Pulmonary artery endothelial cell (primary cell): ENCODE results near the gene LTBP1. TPM values are rescaled to one million over a fixed set of nuclear protein-coding genes. Genes with fewer than 3 reads are reported as not detected.

Experiments
- DNase-seq: peaks from one replicate; pipeline ENCODE4 v3.0.0-alpha.2; 2011; ENCODE audit warnings: low read depth, low spot score
- total RNA-seq: library from RNA; depleted of rRNA; stranded (reverse); fragments of >200 nt; gene quantifications from 2 replicates; pipeline ENCODE4 v1.2.3, GENCODE V29; 2014

Gene LTBP1
- total RNA-seq, 1 donor from 2014 or later = 109 TPM

DNA sequence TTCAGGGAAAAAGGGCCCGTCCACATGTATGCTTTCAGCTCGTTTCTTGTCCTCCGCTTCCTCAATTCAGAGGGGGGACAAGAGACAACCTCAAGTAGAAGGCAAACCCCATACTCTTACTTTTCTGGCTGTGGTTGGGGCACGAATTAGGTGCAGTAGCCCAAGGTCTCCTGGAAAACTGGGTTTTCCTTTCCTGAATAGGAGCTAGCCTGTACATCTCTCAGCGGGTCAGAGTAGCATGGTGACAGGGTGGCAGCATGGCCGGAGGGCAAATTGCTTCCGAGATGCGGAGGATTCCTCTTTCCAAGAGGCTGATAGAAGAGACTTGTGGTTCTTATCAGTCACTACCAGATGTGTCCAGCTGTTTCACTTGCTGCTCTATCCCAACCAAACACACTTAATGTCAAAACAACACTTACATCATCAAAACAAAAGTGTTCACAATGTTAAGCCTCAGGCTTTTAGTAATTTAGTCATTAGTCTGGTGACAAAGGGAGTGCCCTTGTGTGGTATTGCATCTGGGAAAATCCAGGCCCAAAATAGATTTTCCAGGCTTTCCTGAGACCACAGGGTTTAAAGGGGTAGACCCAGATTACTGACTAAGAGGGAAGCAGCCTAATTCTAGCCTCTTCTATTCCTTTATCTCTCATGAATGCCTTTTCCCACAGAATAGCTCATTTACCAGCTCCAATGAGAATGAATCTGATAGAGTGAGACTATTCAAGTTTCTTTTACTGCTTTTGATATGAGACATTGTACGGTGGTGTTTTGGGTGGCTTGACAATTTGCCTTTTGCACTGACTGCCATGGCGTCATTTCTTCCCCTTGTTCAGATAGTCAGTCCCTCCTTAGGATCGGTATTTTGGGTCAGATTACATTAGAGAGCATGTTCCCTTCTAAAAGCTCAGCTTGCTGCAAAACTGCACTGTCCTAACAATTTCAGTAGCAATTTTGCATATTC lies 162.0 kb downstream of the LTBP1 start:
- no peak for DNase-seq

DNA sequence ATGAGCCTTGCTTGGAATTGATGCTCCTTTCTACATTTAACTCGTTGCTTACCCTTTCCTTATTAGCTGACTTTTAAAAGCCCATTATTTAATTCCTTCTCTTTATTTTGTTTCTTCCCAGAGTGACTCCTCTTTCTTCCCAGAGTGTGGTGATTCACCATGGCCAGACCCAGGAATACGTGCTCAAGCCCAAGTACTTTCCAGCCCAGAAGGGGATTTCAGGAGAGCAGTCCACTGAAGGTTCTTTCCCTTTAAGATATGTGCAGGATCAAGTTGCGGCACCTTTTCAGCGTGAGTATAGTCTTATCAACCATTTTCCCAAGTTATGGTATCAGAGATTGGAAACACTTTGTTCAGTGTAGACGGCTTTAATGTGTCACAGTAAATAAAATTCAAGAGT lies 163.7 kb downstream of the LTBP1 start:
- DNase-seq = no peak

DNA sequence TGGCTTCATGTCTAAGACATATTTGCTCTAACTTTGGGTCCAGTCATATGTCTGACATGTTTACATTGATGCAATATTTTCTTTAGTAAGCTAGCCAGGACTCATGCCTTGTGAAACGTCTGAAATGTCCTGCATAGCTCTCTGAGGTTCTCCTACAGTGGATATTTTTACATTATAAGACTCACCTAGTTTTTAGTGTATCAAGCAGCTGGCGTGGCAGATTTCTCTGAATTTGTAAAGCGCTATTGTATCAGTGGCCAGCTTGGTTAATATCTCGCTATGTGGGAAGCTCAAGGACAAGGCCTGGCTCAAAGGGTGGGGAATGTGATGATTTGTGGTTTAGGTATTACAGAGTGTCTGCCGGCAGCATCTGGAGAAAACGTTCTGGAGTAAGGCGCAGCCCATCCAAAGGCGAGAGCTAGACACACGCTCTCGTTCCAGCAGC lies 164.3 kb downstream of the LTBP1 start:
- no peak for DNase-seq

DNA sequence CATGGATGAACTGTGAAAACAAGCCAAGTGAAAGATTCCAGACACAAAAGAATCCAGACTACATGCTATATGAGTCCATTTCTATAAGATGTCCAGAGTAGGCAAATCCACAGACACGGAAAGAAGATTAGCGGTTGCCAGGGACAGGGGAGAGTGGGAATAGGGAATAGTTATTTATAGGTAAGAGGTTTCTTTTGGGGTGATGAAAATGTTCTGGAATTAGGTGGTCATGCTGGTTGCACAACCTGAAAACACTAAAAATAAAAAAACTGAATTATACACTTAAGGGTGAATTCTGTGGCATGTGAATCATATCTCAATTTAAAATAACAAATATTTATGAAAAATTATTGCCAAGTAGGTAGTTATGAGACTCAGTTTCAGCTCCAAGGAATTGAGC lies 168.4 kb downstream of the LTBP1 start:
- no peak for DNase-seq

DNA sequence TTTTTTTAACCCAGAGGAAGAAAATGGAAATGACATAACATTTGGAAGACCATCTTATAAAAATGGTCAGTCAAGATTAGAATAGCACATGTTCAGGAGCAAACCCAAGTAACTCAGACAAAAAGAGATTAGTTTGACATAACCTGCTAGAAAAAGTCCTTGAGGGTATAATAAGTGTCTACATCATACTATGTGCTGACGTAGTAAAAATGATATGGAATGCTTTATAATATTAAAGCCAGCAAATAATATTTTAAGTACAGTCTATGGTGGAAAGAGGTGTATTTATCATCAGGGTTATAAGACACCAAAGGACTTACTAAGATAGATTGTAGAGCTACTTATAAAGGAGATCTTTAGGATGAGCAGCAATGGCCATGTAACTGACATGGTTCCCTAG lies 169.0 kb downstream of the LTBP1 start:
- no peak for DNase-seq

- no peak for DNase-seq
Observed at GRCh38 chr2:33116799-33117198, 170.0 kb downstream of the LTBP1 start.

- DNase-seq = no peak
Observed at GRCh38 chr2:33118651-33119050, 171.9 kb downstream of the LTBP1 start.

DNA sequence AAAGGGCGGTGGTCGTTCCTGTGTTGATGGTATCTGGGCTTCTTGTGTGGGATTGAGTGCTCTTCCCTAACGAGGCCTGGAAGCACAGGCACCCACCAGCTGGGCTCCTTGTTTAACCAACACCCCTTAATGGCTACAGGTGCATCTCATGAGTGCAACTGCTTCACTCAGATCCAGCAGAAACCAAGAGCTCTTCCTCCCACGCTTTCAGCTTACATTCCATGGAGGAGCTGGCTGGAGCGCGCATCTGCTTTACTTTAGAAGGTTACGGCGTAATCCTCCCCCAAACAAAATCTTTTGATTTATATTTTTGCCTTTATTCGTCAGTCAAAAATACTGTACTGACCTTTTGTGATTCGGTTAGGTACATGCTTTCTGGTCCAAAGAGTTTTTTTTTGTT lies 174.7 kb downstream of the LTBP1 start:
- no peak for DNase-seq

GRCh38 chr2:33121925-33122324 lies 175.2 kb downstream of the LTBP1 start:
- no peak for DNase-seq

- no peak for DNase-seq
Observed at GRCh38 chr2:33122726-33123125, 176.0 kb downstream of the LTBP1 start.

DNA sequence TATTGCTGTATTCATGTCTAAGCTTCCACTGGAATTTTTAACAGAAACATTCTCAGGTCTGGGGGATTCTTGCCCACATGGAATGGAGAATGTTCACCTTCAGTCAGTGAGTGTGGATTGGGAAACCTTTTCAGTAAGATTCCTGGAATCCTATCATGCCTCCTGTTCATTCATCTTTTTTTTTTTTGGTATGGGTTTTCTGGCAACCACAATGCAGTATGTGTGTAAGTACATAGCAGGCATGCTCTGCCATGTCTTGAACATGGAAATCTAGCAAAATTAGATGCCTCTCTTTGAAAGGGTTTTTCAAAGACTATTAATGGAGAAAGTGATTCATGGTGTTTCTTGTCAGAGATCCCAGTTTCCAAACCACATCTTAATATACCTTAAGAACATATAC lies 176.5 kb downstream of the LTBP1 start:
- DNase-seq = no peak

GRCh38 chr2:33126552-33126951 lies 179.8 kb downstream of the LTBP1 start:
- no peak for DNase-seq

GRCh38 chr2:33126958-33127357 lies 180.2 kb downstream of the LTBP1 start:
- DNase-seq = no peak

GRCh38 chr2:33129263-33130053 lies 182.7 kb downstream of the LTBP1 start:
- DNase-seq = no peak

DNA sequence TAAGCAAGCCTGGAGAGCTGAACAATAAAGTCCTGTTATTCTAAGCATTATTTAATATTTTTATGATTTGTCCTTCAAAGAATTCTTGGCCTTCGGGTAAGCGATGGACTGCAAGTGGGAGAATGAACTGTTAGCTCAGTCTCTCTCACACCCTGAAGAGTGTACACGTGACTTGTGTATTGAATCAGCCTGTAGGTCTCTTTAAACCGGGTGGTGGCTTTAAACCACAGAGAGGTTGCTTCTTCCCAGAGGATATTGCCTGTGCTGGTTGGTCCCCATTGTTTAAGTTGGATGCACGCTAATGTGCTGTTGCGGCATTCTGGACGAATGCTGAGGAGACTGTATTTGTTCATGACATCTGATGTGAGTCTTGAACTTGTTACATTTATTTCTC lies 183.3 kb downstream of the LTBP1 start:
- no peak for DNase-seq

DNA sequence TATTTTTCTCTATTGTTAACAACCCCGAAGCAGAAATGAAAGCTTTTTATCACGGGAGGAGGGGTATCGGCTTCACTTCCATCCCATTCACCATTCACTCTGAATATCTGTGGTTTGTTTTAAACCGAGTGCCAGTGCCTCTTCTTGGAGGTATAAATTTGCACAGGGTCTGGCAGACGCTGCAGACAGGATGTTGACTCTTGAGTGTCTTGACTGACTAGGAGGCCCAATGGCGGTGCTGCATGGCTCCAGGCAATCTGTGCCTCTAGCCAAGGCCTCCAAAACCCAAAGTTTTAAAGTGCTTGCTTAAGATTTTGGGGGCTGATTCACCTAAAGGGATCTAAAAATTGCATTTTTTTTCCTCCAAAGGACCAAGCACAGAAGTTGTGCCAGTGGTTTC lies 183.8 kb downstream of the LTBP1 start:
- DNase-seq = no peak

DNA sequence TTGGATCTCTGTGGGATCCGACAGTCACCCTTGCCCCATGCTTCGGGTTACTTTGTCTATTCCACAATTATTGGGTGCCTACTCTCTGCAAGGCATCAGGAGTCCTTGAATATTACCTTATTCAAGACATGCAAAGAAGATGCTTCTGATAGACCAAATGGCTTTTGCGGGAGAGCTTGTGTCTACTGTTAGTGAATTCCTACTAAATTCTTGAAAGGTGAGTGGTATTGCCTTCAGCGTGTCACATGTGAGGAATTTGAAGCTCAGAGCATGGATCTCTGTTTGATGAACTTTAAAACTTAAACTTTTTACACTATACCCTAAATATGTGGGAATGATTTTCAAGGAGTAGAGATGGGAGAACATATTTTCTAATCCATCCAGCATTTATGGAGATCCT lies 184.4 kb downstream of the LTBP1 start:
- DNase-seq = no peak

DNA sequence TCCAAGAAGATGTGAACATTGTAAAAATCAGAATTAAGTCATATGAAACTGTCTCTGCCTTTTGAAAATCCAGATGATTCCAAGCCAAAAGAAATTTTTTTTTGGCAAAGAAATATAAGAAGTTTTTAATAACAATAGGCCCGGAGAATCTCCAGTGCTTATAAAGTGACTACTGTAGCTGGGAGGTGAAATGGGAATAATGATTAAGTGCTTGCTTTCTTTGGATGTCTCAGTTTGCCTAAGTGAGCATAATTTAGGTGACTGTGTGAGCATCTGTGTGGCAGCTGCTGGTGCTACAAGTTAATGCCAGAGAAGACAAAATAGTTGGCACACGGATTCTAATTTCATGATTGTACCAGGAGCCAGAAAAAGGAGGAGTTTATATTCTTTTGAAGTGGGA lies 185.0 kb downstream of the LTBP1 start:
- no peak for DNase-seq

GRCh38 chr2:33133454-33133952 lies 186.8 kb downstream of the LTBP1 start:
- DNase-seq = no peak

DNA sequence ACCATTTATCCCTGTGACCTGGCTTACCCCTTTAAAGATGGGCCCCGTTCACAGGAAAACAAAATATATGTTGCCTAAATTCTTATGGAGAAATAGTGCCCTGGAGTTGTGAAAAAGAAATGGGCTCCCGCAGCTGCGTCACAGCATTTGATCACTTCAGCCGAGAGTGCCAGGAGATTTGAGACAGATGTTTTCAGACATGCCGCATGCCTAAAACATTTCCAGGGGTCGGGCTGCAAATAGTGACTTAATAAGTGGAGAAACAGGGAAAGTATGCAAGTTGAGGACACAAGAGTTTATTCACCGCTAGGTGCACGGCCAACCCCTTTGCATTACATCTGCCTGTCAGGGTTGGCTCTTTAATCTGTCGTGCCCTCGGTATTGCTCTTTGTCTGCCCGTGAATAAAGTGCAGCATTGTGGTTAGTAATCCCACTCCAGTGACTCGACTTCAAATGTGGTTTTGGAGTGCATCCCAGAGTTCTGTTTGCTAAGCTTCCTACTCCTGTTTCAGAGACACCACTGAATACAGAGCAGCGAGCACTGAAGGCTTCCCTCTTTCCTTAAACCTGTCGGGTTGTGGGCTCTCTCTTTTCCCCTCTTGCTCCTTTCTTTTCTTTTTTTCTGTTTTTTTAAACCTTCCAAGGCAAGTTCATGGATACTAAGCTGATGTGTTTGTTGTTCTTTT lies 187.5 kb downstream of the LTBP1 start:
- peak; percentile 29 for DNase-seq

- no peak for DNase-seq
Observed at GRCh38 chr2:33134791-33135560, 188.2 kb downstream of the LTBP1 start.
